Right atrium auricular region (tissue), 2 donors: Measurements from ENCODE around the gene MCM3AP. TPM values are rescaled to one million over a fixed set of nuclear protein-coding genes. Genes with fewer than 3 reads are reported as not detected.
A peak's percentile ranks its signal among the peaks of the same experiment; 100 is the strongest.

Source experiments
- DNase-seq: peaks from one replicate; pipeline ENCODE4 v3.0.0-alpha.2; 2019; ENCODE audit warnings: low spot score
- H3K27ac ChIP-seq, 2 donors: fragments of 200-600 bp; sonication (generic); 1 replicate in 1 of 2; 2 replicates in 1 of 2; pipeline ENCODE4 v1.5.1; 2016 to 2019
- H3K27me3 ChIP-seq, 2 donors: fragments of 200-600 bp; sonication (generic); one replicate each; pipeline versions ENCODE4 v1.5.1 to v1.6.0; 2017 to 2019
- H3K36me3 ChIP-seq: fragments of 200-600 bp; sonication (generic); one replicate; pipeline ENCODE4 v1.5.1; 2016
- H3K4me1 ChIP-seq, 2 donors: fragments of 200-600 bp; sonication (generic); one replicate each; pipeline versions ENCODE4 v1.5.1 to v1.6.0; 2017 to 2019
- H3K4me3 ChIP-seq, 2 donors: fragments of 200-600 bp; sonication (generic); 1 replicate in 1 of 2; 2 replicates in 1 of 2; pipeline ENCODE4 v1.5.1; 2017 to 2019; ENCODE audit warnings: mild to moderate bottlenecking in 1 of 2, moderate library complexity in 1 of 2
- H3K9me3 ChIP-seq, 2 donors: fragments of 200-600 bp; sonication (generic); one replicate each; pipeline ENCODE4 v1.5.1; 2019
- CTCF ChIP-seq, 2 donors: fragments of 200-600 bp; sonication (generic); IDR thresholded peaks; one replicate each; pipeline ENCODE4 v1.5.1; 2019; ENCODE audit warnings: antibody characterized with exemption in 2 of 2
- total RNA-seq, 2 donors: library from RNA; depleted of rRNA; stranded (reverse); fragments of >200 nt; gene quantifications; one replicate each; pipeline ENCODE4 v1.1.0, GENCODE V29; 2016

MCM3AP gene
- total RNA-seq, 2 donors from 2014 or later, result 35.7 to 45.4 TPM

- DNase-seq, result no peak
- no peak for TF ChIP-seq CTCF (IDR thresholded peaks at IDR 0.05)
- no peak overlapping the region for H3K4me3 ChIP-seq
- peaks cover 81% of the 10 kb centered on the region for H3K36me3 ChIP-seq
- no peaks in the 10 kb centered on the region for H3K27me3 ChIP-seq
- no peak overlapping the region for H3K27ac ChIP-seq
- H3K9me3 ChIP-seq, result no peaks in the 10 kb centered on the region
- H3K4me1 ChIP-seq, result no peaks in the 10 kb centered on the region
Observed at GRCh38 chr21:46265736-46266525, 19.5 kb downstream of the MCM3AP start.

- no peaks in the 10 kb centered on the region for H3K4me1 ChIP-seq
Observed at GRCh38 chr21:46264690-46265144, 20.7 kb downstream of the MCM3AP start.

GRCh38 chr21:46264046-46264689 is 21.2 kb downstream of the MCM3AP start:
- Histone ChIP-seq H3K9me3 (no peaks in the 10 kb centered on the region), H3K27me3 (no peaks in the 10 kb centered on the region), H3K4me1 (no peaks in the 10 kb centered on the region), H3K27ac (no peak overlapping the region), H3K36me3 (peaks cover 81% of the 10 kb centered on the region), H3K4me3 (no peak overlapping the region)
- no peak for TF ChIP-seq CTCF (IDR thresholded peaks at IDR 0.05)
- DNase-seq, result no peak

More at GRCh38 chr21:46264690-46265144, 20.7 kb downstream of the MCM3AP start:
- no peaks in the 10 kb centered on the region for H3K27me3 ChIP-seq
- H3K27ac ChIP-seq, result no peak overlapping the region
- H3K4me3 ChIP-seq, result no peak overlapping the region
- no peak for DNase-seq
- H3K9me3 ChIP-seq, result no peaks in the 10 kb centered on the region
- peaks cover 81% of the 10 kb centered on the region for H3K36me3 ChIP-seq
- no peak for TF ChIP-seq CTCF (IDR thresholded peaks at IDR 0.05)

DNA sequence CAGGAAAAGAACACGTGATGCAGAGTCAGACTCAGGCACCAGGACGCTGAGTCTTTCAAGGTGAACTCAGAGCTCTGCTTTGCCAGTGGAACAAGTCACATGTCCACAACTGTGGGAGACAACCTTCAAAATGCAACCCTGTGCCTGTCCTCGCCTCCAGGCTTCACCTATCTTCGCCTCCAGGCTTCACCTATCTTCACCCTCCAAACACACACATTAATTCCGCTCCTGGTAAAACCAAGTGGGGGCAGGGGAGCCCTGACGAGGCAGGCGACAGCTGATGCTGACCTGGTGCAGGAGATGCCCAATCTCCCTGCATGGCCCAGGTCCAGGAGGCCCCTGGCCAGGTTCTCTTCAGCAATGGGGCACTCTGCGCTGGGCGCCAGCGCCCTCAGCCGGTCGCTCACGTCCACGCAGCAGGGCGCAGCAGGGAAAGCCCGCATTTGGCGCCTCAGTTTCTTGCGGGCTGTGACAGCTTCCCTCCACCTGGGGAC is 28.9 kb downstream of the MCM3AP start:
- H3K27ac ChIP-seq, result peak overlapping the region; percentile 67 to 68
- H3K4me3 ChIP-seq, result no peak overlapping the region
- H3K27me3 ChIP-seq, result no peaks in the 10 kb centered on the region
- TF ChIP-seq CTCF (IDR thresholded peaks at IDR 0.05), result peak in 1 of 2 donors; percentile 50
- H3K4me1 ChIP-seq, result no peaks in the 10 kb centered on the region
- H3K9me3 ChIP-seq, result no peaks in the 10 kb centered on the region
- peaks cover 97% of the 10 kb centered on the region for H3K36me3 ChIP-seq
- no peak for DNase-seq

DNA sequence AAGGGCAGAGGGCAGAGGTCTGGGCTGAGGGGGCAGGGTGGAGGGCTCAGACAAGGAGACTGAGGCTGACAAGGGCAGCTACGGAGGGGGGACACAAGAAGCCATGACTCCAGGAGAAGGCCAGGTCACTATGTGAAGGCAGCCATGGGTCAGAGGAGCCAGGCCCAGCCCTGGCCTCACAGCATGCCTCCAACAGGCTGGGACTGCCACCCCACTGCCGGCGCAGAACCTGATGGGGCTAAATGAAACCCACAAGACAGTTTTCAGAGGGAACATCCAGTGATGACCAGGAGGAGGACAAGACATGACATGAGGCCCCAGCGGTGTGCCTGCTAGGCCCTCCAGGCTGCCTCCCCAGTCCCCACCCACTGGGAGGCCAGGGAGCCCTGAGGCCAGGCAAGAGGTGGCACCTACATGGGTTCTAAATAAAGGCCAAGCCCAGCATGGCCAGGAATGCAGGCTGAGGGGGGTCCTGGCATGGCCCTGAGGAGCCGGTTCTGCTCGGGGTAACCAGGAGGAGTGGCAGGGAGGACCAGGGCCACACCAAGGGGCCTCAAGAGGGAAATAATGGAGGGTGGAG is 29.6 kb downstream of the MCM3AP start:
- no peak for DNase-seq
- Histone ChIP-seq H3K9me3 (no peaks in the 10 kb centered on the region), H3K4me1 (no peaks in the 10 kb centered on the region), H3K27ac (peak overlapping the region; percentile 67 to 68), H3K27me3 (no peaks in the 10 kb centered on the region), H3K4me3 (no peak overlapping the region), H3K36me3 (peaks cover 96% of the 10 kb centered on the region)
- no peak for TF ChIP-seq CTCF (IDR thresholded peaks at IDR 0.05)
